DMS 273 (cell line): ENCODE results near the gene GARIN5B.

ENCODE experiments used
- DNase-seq: peaks from one replicate; lab custom pipeline; 2025; ENCODE audit not compliant: unreplicated experiment; lab: John Stamatoyannopoulos, UW

Gene GARIN5B

DNA sequence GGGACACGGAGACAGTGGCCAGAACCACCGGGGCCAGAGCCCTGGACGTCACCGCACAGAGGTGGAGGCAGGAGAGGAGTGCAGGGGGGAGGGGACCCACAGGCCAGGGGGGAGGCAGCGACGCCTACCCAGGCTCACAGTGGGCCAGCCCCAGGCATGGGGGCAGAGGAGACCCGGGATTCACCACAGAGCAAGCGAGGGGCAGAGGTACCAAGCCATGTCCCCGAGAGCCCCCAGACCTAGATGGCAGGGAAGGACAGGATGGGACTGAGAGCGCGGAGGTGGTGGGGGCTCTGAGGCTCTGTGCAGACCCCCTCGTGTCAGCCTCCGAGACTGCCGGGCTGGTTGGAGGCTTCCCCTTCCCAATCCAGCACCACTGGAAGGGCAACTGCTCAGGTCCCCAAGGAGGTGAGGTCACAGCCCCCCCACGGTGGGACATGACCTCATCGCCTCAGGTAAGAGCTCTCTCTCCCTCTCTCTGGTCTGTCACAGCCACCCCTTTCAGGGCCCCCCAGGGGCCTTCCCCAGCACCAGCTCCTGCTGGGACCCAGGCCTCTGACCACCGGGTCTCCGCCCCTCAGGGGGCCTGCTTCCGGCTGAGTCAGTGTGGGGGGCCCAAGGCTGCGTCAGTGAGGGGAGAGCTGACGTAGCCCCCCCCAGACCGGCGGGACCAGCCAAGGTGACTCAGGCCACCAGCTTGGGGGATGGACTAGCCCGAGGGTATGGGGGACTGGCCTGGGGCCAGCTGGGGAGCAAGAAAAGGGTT lies 9.4 kb upstream of the GARIN5B start:
- DNase-seq = peak; percentile 37

DNA sequence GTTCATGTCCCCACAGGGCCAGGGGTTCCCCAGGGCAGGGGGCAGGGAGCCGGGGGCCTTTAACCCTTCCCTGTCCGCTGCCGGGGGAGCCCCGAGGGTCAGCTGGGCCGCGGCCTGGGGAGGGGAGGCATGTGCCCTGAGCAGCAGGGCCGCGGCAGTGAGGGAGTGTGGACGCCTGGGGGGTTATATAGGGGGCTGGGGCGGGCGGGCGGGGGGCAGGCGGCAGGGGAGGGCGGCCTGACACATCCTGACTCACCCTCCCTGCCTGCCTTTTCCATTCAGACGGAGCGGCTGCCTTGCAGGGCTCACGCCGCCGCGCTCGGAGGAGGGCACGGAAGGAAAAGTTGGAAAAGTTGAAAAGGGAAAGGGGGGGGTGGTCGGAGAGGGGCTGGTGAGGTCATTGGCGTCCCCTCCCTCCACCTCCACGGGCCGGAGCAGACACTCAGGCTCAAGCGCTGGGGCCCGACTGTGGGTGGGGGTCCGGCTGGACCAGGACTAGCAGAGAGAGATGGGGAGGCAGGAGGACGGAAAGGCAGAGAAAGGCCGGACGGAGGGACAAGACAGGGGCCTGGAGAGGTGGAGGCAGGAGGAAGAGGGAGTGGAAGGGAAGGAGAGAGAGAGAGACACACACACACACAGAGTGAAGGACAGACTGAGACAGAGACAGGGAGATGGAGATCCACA lies 7.4 kb upstream of the GARIN5B start, which contains the start of gene IL11:
IL11 (minus strand) TSS at position 159 of the 684 bp plus-strand sequence; CDS start at position 6, 153 bp downstream.
- DNase-seq = no peak

DNA sequence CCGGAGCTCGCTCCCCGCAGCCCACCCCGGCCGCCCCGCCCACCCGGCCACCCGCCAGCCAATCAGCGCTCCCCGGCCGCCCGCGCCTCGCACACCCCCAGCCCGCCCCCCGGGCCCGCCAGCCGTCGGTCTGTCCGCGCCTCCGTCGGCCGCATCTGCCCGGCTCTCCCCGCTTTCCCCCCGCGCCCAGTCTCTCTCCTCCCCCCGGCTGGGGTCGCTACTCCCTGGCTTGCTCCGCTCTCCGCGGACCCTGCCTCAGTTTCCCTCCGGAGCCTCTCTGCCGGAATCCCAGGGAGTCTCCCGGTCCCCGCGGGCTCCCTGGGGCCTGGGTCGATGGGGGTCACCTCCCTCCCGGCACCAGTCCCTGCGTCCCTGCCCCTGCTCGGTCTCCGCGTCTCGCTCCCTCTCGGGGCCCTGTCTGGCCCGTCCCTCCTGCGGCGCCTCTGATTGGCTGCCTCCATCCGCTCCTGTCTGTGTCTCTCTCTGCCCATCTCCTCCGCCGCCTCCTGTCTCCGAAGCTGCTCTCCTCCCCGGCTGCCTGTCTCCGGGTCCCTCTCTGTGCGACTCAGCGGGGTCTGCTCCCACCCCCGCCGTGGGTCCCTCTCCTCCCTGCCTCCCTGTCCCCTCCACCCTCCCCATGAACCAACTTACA lies 6.7 kb upstream of the GARIN5B start:
- DNase-seq = peak; percentile 74

DNA sequence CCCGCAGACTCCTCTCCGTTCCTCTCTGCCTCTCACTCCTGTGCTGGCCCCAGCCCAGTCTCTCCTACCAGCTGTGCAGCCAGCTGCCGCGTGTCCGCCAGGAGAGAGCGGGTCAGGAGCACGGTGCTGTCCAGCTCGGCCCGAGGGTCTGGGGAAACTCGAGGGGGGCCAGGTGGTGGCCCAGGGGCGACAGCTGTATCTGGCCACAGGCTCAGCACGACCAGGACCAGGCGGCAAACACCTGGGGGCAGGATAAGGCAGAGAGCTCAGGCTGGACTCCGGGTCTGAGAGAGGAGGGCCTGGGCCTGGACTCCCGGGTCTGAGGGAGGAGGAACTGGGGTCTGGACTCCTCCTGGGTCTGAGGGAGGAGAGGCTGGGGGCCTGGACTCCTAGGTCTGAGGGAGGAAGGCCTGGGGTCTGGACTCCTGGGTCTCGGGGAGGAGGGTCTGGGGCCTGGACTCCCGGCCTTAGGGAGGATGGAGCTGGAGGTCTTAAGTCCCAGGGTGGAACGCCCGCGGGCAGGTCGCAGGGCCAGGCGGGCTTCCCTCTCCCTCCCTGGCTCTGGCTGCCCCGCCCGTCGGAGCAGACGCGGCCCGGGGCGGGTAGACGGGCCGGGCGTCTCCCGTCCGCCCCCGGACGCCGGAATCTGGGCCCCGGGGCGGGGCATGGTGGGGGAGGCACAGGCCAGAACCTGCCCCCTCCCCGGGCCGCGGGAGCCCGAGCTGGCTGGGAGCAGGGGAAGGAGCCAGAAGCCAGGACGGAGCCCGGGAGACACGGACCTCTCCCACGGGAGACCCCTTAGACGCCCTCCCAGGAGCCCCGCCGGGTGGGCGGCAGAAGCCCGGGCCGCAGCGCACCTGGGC lies 5.9 kb upstream of the GARIN5B start:
- DNase-seq = peak; percentile 79

DNA sequence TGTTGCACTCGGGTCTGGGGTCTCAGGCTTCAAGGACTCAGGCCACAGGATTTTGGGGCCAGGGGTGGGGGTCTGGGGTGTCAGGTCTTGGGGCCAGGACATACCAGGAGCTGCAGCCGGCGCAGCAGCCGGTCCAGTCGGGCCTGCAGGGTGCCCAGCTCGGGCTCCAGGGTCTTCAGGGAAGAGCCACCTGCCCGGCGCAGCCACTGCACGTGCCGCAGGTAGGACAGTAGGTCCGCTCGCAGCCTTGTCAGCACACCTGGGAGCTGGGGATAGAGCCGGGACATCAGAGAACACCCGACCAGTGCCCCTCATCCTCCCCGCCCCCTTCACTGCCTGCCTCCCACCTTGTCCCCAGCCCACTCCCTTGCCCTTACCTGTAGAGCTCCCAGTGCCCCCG lies 5.0 kb upstream of the GARIN5B start:
- no peak for DNase-seq

GRCh38 chr19:55366790-55367189 lies 3.7 kb upstream of the GARIN5B start:
- DNase-seq = no peak

DNA sequence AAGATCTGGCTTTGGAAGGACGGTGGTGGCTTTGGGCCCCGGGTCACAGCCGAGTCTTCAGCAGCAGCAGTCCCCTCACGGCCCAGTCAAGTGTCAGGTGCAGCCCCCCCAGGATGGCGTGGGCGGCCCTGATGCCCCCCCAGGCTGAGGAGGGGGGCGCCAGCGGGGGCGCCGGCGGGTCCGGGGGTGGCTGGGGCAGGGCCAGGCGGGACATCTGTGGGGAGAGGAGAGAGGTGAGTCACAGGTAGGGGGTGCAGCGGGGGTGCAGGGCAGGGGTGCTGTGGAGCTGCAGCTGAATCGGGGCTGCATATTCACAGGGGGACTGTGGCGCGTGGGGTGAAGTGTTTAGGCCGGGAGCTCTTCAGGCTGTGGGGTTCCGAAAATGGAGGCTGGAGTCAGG lies 2.9 kb upstream of the GARIN5B start:
- DNase-seq = no peak

- no peak for DNase-seq
Measured at GRCh38 chr19:55365245-55365644, 2.2 kb upstream of the GARIN5B start.

DNA sequence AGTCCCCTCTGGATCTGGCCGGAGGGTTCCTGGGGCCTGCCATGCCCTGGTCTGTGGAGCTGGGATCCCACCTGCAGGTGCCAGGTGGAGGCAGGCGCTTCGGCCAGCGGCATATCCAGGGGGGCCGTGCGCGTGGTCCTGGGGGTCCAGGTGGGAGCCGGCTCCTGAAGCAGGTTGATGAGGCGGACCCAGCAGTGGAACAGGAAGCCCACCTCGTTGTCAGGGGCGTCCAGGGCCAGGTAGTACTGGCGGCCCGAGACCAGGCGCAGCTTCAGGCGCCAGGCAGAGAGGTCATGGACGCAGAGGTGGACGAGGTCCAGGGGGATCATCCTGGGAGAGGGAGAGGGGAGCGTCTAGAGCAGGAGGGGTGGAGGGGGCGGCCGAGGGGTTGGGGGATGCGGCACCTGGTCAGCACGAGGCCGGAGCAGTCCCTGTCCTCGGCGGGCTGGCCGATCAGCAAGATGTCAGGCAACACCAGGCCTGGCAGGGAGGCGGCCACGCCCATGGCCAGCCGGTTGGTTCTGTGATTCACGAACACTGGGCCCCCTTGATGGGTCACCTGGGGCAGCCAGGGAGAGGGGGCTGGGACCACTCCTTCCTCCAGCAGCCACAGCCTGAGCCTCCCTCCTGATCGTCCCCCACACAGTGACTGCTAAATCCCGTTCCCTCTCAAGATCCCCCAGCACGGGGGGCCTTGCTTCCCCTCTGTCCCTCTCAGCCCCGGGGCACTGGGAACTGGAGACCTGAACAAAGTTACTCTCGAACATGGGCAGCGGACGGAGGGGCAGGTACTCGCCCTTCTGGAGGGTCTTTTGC lies 678 bp downstream of the GARIN5B start:
- DNase-seq = no peak

GRCh38 chr19:55360902-55361301 lies 2.2 kb downstream of the GARIN5B start:
- DNase-seq = no peak

- DNase-seq = peak; percentile 97
Measured at GRCh38 chr19:55358943-55359908, 3.8 kb downstream of the GARIN5B start.

DNA sequence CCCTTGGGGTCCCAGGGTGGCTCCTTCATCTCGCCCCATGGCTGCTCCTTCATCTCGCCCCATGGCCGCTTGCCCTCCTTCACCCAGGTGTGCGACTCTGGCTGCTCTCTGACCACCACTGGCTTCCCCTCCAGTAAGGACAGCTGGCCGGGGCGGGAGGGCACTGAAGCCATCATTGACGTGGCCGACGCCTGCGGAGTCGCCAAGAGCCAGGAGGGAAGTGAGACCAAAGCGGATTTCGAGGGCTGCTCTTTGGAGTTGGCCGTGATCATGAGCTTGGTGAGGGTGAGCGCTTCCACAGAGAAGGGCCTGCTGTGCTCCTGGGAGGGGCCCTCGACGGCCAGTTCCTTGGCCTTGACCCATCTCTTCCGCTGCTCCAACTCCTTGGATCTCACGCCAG lies 4.6 kb downstream of the GARIN5B start:
- DNase-seq = peak; percentile 56

DNA sequence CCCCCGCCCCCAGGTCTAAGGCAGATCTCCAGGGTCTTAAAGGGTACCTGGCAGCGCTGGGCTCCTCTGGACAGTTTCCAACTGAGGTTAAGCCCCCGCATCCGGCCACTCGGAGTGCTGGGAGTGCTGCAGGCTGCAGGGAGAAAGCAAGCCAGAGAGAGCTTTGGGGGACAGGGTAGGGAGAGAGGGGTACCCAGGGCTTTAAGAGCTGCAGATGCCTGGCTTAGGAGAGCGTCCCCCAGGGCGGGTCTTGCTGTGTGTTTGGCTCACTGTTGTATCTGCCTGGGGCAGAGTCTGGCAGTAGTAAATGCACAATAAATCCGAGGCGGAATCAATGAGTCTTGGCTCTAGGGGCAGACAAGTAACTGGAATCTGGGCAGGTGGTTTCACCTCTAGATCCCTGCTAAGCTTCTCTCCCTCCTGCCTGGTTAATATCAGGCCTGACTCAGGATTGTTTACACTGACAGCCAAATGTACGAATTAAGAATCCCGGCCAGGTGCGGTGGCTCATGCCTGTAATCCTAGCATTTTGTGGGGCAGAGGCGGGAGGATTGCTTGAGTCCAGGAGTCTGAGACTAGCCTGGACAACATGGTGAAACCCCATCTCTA lies 7.7 kb downstream of the GARIN5B start:
- peak; percentile 38 for DNase-seq

DNA sequence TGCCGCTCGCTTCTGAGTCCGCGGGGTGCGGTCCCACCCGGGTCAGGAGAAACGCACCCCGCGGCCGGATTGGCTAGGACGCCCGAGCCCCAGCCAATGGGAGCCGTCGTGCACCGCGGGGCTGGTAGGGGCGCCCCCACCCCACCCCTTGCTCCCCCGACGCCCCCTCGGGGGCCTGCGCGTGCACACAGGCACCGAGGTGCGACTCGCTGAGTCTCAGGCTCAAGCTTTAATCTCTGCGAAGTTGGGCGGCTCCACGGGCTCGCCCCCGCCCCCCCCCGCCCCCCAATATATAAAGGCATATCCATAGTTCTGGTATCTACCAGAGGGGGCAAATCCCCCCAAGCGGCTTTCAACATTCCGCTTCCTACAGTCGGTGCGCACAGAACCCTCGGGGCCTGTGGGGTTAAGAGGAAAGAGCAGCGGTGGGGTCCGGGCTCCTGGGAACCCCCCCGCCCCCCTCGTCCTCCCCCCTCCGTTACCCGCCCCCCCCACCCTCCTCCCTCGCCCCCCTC lies 8.3 kb downstream of the GARIN5B start, which contains the start of gene COX6B2:
COX6B2 (minus strand) TSS at position 22 of the 515 bp plus-strand sequence. CDS start 198 bp downstream, outside the sequence.
- DNase-seq = no peak

DNA sequence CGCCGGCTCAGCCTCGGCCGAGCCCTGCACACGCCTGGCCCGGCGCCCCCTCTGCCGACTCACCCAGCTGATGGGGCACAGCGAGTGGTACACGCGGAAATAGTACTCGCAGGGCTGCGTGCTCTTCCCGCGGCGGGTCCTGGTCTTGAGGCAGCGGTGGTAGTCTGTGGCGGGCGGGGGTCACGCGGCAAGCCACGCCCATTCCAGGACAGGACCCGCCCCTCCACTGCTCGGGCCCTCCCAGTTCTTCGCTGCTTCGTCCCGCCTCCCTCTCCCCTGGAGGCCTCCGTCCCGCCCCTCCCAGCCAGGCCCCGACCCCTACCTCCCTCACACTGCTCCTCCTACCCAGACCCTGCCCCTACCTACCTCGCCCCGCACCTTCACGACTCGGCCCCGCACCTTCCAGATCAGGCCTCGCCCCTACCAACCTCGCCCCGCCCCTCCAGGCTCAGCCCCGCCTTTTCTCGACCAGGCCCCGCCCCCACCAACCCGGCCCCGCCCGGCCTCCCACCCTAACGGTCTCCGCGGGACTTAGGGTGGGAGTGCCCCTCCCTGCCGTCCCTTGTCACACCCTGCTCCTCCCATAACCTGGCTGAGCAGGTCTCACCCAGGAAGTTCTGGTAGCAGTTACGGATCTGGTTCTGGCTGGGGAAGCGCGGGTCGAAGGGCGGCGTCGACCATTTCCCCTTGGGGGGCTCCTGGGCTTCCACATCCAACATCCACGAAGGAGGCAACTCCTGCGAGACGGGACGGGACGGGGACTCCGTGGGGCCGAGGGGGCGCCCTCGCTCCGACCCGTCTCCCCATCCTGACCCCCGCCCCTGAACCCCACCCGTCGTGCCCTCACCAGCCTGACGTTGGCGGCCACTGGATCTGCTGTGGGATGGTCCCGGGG lies 9.0 kb downstream of the GARIN5B start:
- peak; percentile 66 for DNase-seq

- no peak for DNase-seq
Measured at GRCh38 chr19:55353356-55353802, 9.7 kb downstream of the GARIN5B start.

DNA sequence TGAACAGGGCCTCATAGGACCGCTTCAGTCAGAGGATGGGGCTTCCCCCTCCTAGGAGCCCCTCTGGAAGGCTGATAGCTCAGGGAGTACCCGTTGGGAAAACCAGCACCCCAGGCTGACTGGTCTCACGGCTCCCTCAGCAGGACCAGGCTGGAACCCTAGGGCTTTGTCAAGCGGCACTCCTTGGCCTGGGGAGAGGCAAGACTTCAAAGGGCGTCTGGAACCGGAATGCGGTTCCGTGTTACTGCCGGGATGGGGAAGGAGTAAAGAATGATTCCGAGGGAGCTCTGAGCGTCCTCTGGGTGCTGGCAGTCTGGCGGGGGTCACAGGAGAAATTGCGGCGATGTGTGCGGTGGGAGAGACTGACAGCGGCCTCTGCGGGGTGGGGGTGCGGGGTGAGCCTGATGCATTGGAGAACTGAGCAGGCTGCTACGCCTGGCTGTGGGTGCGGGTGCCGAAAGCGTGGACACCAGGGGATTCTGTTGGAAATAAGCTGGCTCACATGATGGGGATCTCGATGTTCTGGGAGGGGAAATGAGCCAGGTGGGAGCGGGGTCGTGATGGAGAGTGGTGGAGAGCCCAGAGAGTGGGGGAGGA lies 10.4 kb downstream of the GARIN5B start:
- DNase-seq = no peak
